GM12878 (cell line): ENCODE measurements around the gene TTLL12. TPM values are rescaled to one million over a fixed set of nuclear protein-coding genes. Genes with fewer than 3 reads are reported as not detected.

Source experiments
- ATAC-seq: fragments of 200-7000 bp; cut with Tn5 transposase; 3 replicates; pipeline ENCODE4 v1.9.1; 2020; ENCODE audit warnings: mild to moderate bottlenecking, moderate library complexity
- BruUV-seq: library from RNA; stranded (reverse); fragments of 400-500 nt; replicated peaks from 2 replicates; lab custom pipeline; 2021; lab: Mats Ljungman, UMichigan
- CTCF ChIA-PET: fragments of 300-600 bp; sonication (Branson Sonifier 250); formaldehyde crosslinking; extraction: SDS; loops from one replicate; lab custom pipeline; 2021; ENCODE audit warnings: inconsistent platforms; lab: Yijun Ruan, JAX
- POLR2A ChIA-PET: fragments of 350-600 bp; formaldehyde crosslinking; extraction: SDS; loops from one replicate; lab custom pipeline; 2021; ENCODE audit warnings: inconsistent platforms; lab: Charles Lee
- RAD21 ChIA-PET: fragments of 300-600 bp; sonication (Branson Sonifier 250); formaldehyde crosslinking; loops from one replicate; lab custom pipeline; 2023; ENCODE audit warnings: antibody characterized with exemption; ENCODE audit not compliant: unreplicated experiment; lab: Charles Lee
- SMC1A ChIA-PET: fragments of 300-600 bp; sonication (Branson Sonifier 250); formaldehyde crosslinking; loops from one replicate; lab custom pipeline; 2023; ENCODE audit not compliant: unreplicated experiment, uncharacterized antibody; lab: Charles Lee
- DNase-seq: peaks from one replicate; pipeline ENCODE4 v3.0.0-alpha.2; 2011; ENCODE audit warnings: low read depth, low spot score
- FAIRE-seq: peaks from 3 replicates; lab custom pipeline; 2011; peaks lifted over from hg19 to GRCh38; lab: Jason Lieb, UNC
- H2AFZ ChIP-seq: 2 replicates; pipeline ENCODE4 v1.6.0; 2011; ENCODE audit warnings: low read depth, low read length, control low read depth; ENCODE audit not compliant: control insufficient read depth
- H3K27ac ChIP-seq: 2 replicates; pipeline ENCODE4 v1.5.1; 2011; ENCODE audit warnings: control low read depth; ENCODE audit not compliant: control insufficient read depth, insufficient read depth
- H3K27me3 ChIP-seq, 2 experiments: replicated peaks in 1 of 2; 2 replicates each; pipeline versions ENCODE4 v1.6.0 to v1.6.1; 2011; ENCODE audit warnings: low read length in 1 of 2; ENCODE audit not compliant: control insufficient read depth in 2 of 2, insufficient read depth in 2 of 2
- H3K36me3 ChIP-seq, 2 experiments: 2 replicates each; pipeline ENCODE4 v1.5.1; 2011; ENCODE audit warnings: low read length in 1 of 2; ENCODE audit not compliant: control insufficient read depth in 2 of 2, insufficient read depth in 2 of 2
- H3K4me1 ChIP-seq: 2 replicates; pipeline ENCODE4 v1.6.1; 2011; ENCODE audit warnings: mild to moderate bottlenecking, low read length, moderate library complexity, mixed read lengths; ENCODE audit not compliant: control insufficient read depth, insufficient read depth
- H3K4me2 ChIP-seq: 2 replicates; pipeline ENCODE4 v1.6.0; 2011; ENCODE audit warnings: control low read depth; ENCODE audit not compliant: control insufficient read depth, insufficient read depth
- H3K4me3 ChIP-seq: fragments of 200-600 bp; sonication (generic); 2 replicates; pipeline ENCODE4 v1.5.1; 2016
- H3K79me2 ChIP-seq: 2 replicates; pipeline ENCODE4 v1.6.0; 2011; ENCODE audit warnings: low read length; ENCODE audit not compliant: control insufficient read depth, insufficient read depth
- H3K9ac ChIP-seq: 2 replicates; pipeline ENCODE4 v1.8.0; 2011; ENCODE audit warnings: low read length, control low read depth, mixed read lengths; ENCODE audit not compliant: control insufficient read depth, insufficient read depth
- H3K9me3 ChIP-seq: replicated peaks from 3 replicates; pipeline ENCODE4 v1.5.1; 2011; ENCODE audit warnings: mild to moderate bottlenecking, low read length; ENCODE audit not compliant: control insufficient read depth, insufficient read depth
- H4K20me1 ChIP-seq: 2 replicates; pipeline ENCODE4 v1.6.0; 2011; ENCODE audit not compliant: control insufficient read depth, insufficient read depth
- CEBPB ChIP-seq, 2 experiments: fragments of 150-350 bp in 1 of 2; IDR thresholded peaks; 2 replicates each; pipeline ENCODE4 v1.6.1; 2012 to 2014; ENCODE audit warnings: low read depth in 2 of 2, low read length in 2 of 2, borderline replicate concordance in 1 of 2, inconsistent platforms in 1 of 2
- EP300 ChIP-seq, 2 experiments: fragments of 150-350 bp in 1 of 2; IDR thresholded peaks; 2 replicates each; pipeline ENCODE4 v1.6.1; 2011 to 2012; ENCODE audit warnings: low read depth in 2 of 2, low read length in 2 of 2, borderline replicate concordance in 1 of 2, improper control_type of control experiment in 1 of 2, inconsistent platforms in 1 of 2; ENCODE audit not compliant: control insufficient read depth in 1 of 2
- ESRRA ChIP-seq: IDR thresholded peaks from 2 replicates; pipeline ENCODE4 v1.6.1; 2012; ENCODE audit warnings: mild to moderate bottlenecking, low read length, improper control_type of control experiment
- HDGF ChIP-seq: fragments of 450-650 bp; IDR thresholded peaks from 2 replicates; pipeline ENCODE4 v1.6.1; 2016; ENCODE audit warnings: antibody characterized with exemption
- JUNB ChIP-seq: IDR thresholded peaks from 2 replicates; pipeline ENCODE4 v1.6.1; 2016; ENCODE audit warnings: antibody characterized with exemption, mild to moderate bottlenecking
- KAT2A ChIP-seq: conservative IDR thresholded peaks from 2 replicates; pipeline ENCODE4 v1.6.1; 2011; ENCODE audit warnings: low read depth, low read length; ENCODE audit not compliant: control insufficient read depth
- PAX8 ChIP-seq: fragments of 450-650 bp; IDR thresholded peaks from 2 replicates; pipeline ENCODE4 v1.6.1; 2017; ENCODE audit warnings: mild to moderate bottlenecking, moderate library complexity
- RAD21 ChIP-seq: IDR thresholded peaks from 2 replicates; pipeline ENCODE4 v1.6.1; 2011; ENCODE audit warnings: mild to moderate bottlenecking, low read depth, low read length, moderate library complexity; ENCODE audit not compliant: insufficient read depth
- RCOR1 ChIP-seq: conservative IDR thresholded peaks from 2 replicates; pipeline ENCODE4 v1.6.1; 2012; ENCODE audit warnings: low read depth, low read length, improper control_type of control experiment
- SMARCA5 ChIP-seq: fragments of 450-650 bp; IDR thresholded peaks from 2 replicates; pipeline ENCODE4 v1.6.1; 2017; ENCODE audit warnings: mild to moderate bottlenecking
- SP1 ChIP-seq: IDR thresholded peaks from one replicate; pipeline ENCODE4 v1.6.1; 2011; ENCODE audit warnings: low read depth, low read length
- SRF ChIP-seq, 2 experiments: IDR thresholded peaks; 2 replicates each; pipeline ENCODE4 v1.6.1; 2011; ENCODE audit warnings: low read depth in 2 of 2, low read length in 2 of 2, mild to moderate bottlenecking in 1 of 2, moderate library complexity in 1 of 2
- ZNF384 ChIP-seq: IDR thresholded peaks from 2 replicates; pipeline ENCODE4 v1.6.1; 2012; ENCODE audit warnings: low read depth, mild to moderate bottlenecking, low read length, improper control_type of control experiment, borderline replicate concordance
- WGBS: methylation state at CpG from one replicate; pipeline ENCODE4 v1.1.6; 2016; ENCODE audit warnings: low lambda C conversion rate; ENCODE audit not compliant: insufficient replicate concordance, insufficient coverage; ENCODE audit errors: missing lambda C conversion rate; 5-methylcytosine and 5-hydroxymethylcytosine counted together
- in situ Hi-C: fragments of 300-500 bp; cut with MboI; formaldehyde crosslinking; loops from 9 replicates; pipeline ENCODE4 v1.14.3; 2018; ENCODE audit warnings: mixed read lengths
- intact Hi-C: fragments of 100-400 bp; cut with micrococcal nuclease; formaldehyde crosslinking; loops from one replicate; pipeline ENCODE4 v1.14.2; 2022; ENCODE audit not compliant: unreplicated experiment
- polyA plus RNA-seq, 11 experiments: library from polyadenylated mRNA; depleted of rRNA in 4 of 11; unstranded in 6 of 11; stranded (reverse) in 5 of 11; fragments of >200 nt; fragmentation: Nextera tagmentation in 4 of 11; fragmentation: Illumina TruSeq in 1 of 11; extraction: Ambion mirVana in 4 of 11; extraction: Trizol in 1 of 11; gene quantifications; 1 replicate in 1 of 11; 2 replicates in 10 of 11; pipeline versions ENCODE4 v1.2.1 to v1.2.3, GENCODE V29; 2011 to 2016; ENCODE audit warnings: inconsistent platforms in 2 of 11, missing spikeins in 2 of 11, low read depth in 1 of 11
- total RNA-seq, 4 experiments: library from RNA; depleted of rRNA in 3 of 4; stranded (reverse); fragments of >200 nt in 3 of 4; fragmentation: Illumina TruSeq in 1 of 4; extraction: Trizol in 1 of 4; gene quantifications; 2 replicates each; pipeline versions ENCODE4 v1.2.1 to v1.2.3, GENCODE V29; 2013 to 2021
- TF ChIP-seq, protein P1 (sequence below): fragments of 450-650 bp; IDR thresholded peaks from 2 replicates; pipeline ENCODE4 v1.6.1; 2014; ENCODE audit warnings: mild to moderate bottlenecking
- TF ChIP-seq, protein P2 (sequence below): fragments of 150-350 bp; IDR thresholded peaks from 2 replicates; pipeline ENCODE4 v1.6.1; 2016; ENCODE audit warnings: low read depth, low read length

Gene TTLL12
- total and polyA plus RNA-seq, 10 of the 15 experiments (the other 5 are each of a cell fraction or from before 2014, with no cell fraction given): 1.00 to 89.8 (median 38.5) TPM

GRCh38 chr22:43222987-43223386 is 36.1 kb upstream of the TTLL12 start:
- ATAC-seq: no peak
- no peak overlapping the region for H3K27ac ChIP-seq
- TF ChIP-seq RAD21 (no peak), KAT2A (no peak), SP1 (no peak), ESRRA (no peak), ZNF384 (no peak), PAX8 (no peak), EP300 (IDR thresholded peaks at IDR 0.05; ENCODE audit: borderline replicate concordance in 1 of 2, control insufficient read depth in 1 of 2, low read depth in 2 of 2, low read length in 2 of 2) (no peak), JUNB (no peak), CEBPB (IDR thresholded peaks at IDR 0.05; ENCODE audit: borderline replicate concordance in 1 of 2, low read depth in 2 of 2, low read length in 2 of 2) (no peak), HDGF (no peak), SRF (IDR thresholded peaks at IDR 0.05; ENCODE audit: low read depth in 2 of 2, low read length in 2 of 2) (no peak), RCOR1 (no peak), SMARCA5 (no peak)
- TF ChIP-seq, protein P1, sequence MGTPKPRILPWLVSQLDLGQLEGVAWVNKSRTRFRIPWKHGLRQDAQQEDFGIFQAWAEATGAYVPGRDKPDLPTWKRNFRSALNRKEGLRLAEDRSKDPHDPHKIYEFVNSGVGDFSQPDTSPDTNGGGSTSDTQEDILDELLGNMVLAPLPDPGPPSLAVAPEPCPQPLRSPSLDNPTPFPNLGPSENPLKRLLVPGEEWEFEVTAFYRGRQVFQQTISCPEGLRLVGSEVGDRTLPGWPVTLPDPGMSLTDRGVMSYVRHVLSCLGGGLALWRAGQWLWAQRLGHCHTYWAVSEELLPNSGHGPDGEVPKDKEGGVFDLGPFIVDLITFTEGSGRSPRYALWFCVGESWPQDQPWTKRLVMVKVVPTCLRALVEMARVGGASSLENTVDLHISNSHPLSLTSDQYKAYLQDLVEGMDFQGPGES: no peak
- TF ChIP-seq, protein P2, sequence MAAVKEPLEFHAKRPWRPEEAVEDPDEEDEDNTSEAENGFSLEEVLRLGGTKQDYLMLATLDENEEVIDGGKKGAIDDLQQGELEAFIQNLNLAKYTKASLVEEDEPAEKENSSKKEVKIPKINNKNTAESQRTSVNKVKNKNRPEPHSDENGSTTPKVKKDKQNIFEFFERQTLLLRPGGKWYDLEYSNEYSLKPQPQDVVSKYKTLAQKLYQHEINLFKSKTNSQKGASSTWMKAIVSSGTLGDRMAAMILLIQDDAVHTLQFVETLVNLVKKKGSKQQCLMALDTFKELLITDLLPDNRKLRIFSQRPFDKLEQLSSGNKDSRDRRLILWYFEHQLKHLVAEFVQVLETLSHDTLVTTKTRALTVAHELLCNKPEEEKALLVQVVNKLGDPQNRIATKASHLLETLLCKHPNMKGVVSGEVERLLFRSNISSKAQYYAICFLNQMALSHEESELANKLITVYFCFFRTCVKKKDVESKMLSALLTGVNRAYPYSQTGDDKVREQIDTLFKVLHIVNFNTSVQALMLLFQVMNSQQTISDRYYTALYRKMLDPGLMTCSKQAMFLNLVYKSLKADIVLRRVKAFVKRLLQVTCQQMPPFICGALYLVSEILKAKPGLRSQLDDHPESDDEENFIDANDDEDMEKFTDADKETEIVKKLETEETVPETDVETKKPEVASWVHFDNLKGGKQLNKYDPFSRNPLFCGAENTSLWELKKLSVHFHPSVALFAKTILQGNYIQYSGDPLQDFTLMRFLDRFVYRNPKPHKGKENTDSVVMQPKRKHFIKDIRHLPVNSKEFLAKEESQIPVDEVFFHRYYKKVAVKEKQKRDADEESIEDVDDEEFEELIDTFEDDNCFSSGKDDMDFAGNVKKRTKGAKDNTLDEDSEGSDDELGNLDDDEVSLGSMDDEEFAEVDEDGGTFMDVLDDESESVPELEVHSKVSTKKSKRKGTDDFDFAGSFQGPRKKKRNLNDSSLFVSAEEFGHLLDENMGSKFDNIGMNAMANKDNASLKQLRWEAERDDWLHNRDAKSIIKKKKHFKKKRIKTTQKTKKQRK: no peak
- SMC1A ChIA-PET: no interaction called here
- CTCF ChIA-PET: no interaction called here
- no peak overlapping the region for H3K9ac ChIP-seq
- H3K27me3 ChIP-seq: peaks cover 0 to 4% of the 10 kb centered on the region in 2 experiments; a peak in 2 of 4 replicates
- H3K36me3 ChIP-seq: no peaks in the 10 kb centered on the region
- WGBS: 54% methylated on average over 13 of the region's 13 CpGs
- no peak overlapping the region for H2AFZ ChIP-seq
- RAD21 ChIA-PET: no interaction called here
- intact Hi-C loops: no loop called here
- FAIRE-seq: no peak
- DNase-seq: no peak
- H3K4me1 ChIP-seq: no peaks in the 10 kb centered on the region
- H3K9me3 ChIP-seq: no peaks in the 10 kb centered on the region
- no peak overlapping the region for H3K4me2 ChIP-seq
- no peaks in the 10 kb centered on the region for H3K79me2 ChIP-seq
- no TSS peak for BruUV-seq
- H3K4me3 ChIP-seq: no peak overlapping the region
- in situ Hi-C loops: no loop called here
- POLR2A ChIA-PET: no interaction called here
- no peaks in the 10 kb centered on the region for H4K20me1 ChIP-seq
